DLD1 (cell line): ENCODE data around the gene ADPRHL1.
"Not testable (repeated sequence)": the region's sequence is repeated elsewhere in the genome, so short reads cannot be mapped to it uniquely, and the experiment has no call there.

Experiments
- in situ Hi-C: cut with HindIII; loops from 2 replicates; pipeline ENCODE4 v1.10.0; 2017; ENCODE audit warnings: low sequenced_read_pairs

Gene ADPRHL1

GRCh38 chr13:113389586-113389985 is 63.7 kb downstream of the ADPRHL1 start:
- in situ Hi-C loops = loop anchor here (25.0 kb wide), 1 partner anchor 98 kb away; the partner anchor contains the start of gene DCUN1D2

- in situ Hi-C loops = loop anchor here (25.0 kb wide), 1 partner anchor 100 kb away; the partner anchor contains the start of gene DCUN1D2
These were observed 65.9 kb downstream of the ADPRHL1 start for GRCh38 chr13:113387396-113387795.

- in situ Hi-C loops = loop anchor here (25.0 kb wide), 1 partner anchor 104 kb away; the partner anchor contains the start of gene DCUN1D2
These were observed 70.2 kb downstream of the ADPRHL1 start for GRCh38 chr13:113383089-113383488.

DNA sequence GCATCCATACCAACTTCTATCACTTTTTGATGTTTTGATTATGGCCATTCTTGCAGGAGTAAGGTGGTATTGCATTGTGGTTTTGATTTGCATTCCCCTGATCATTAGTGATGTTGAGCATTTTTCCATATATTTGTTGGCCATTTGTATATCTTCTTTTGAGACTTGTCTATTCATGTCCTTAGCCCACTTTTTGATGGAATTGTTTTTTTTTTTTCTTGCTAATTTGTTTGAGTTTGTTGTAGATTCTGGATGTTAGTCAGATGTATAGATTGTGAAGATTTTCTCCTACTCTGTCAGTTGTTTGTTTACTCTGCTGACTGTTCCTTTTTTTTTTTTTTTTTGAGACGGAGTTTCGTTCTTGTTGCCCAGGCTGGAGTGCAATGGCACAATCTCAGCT is 70.7 kb downstream of the ADPRHL1 start:
- in situ Hi-C loops = loop anchor here (25.0 kb wide), 1 partner anchor 105 kb away; the partner anchor contains the start of gene DCUN1D2

DNA sequence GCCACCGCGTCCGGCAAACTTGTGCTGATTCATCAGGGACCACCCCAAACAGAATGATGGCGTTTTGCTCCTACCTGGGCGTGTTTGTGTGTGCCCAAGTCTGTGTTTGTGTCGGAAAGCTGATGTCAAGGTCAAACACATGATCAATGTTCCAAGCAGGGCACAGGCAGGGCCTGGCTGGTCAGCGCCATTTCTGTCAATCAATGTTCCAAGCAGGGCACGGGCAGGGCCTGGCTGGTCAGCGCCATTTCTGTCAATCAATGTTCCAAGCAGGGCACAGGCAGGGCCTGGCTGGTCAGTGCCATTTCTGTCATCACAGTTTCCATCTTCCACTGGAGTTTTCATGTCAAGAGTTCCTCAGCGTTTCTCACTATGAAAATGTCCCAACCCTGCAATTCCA is 74.5 kb downstream of the ADPRHL1 start:
- in situ Hi-C loops = loop anchor here (25.0 kb wide), 1 partner anchor 108 kb away; the partner anchor contains the start of gene DCUN1D2

GRCh38 chr13:113374511-113375175 is 78.6 kb downstream of the ADPRHL1 start:
- in situ Hi-C loops = loop anchor here (25.0 kb wide), 1 partner anchor 113 kb away; the partner anchor contains the start of gene DCUN1D2

- in situ Hi-C loops = no loop called here
These were observed 79.3 kb downstream of the ADPRHL1 start for GRCh38 chr13:113373811-113374485.

- in situ Hi-C loops = not testable (repeated sequence)
These were observed 81.6 kb downstream of the ADPRHL1 start for GRCh38 chr13:113371701-113372100.

DNA sequence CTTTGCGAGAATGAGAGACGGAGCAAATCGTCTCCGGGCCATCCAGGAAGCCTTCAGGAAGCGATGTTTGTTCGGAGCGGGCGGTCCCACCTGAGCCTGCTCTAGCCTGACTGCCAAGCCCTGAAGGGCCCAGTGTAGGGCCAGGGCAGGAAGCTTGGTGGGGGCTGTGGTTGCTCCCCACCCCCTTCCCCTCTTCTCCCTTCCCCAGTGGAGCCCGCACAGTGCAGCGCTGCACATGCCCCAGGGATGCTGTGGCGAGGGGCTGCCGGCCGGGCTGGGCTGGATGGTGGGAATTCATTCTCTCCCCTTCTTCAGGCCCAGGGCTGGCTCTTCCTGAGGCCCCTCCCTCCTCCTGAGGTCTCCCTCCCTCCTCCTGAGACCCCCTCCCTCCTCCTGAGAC is 82.2 kb downstream of the ADPRHL1 start:
- in situ Hi-C loops = no loop called here

- in situ Hi-C loops = no loop called here
These were observed 83.4 kb downstream of the ADPRHL1 start for GRCh38 chr13:113369881-113370280.

GRCh38 chr13:113369189-113369588 is 84.1 kb downstream of the ADPRHL1 start:
- in situ Hi-C loops = no loop called here

DNA sequence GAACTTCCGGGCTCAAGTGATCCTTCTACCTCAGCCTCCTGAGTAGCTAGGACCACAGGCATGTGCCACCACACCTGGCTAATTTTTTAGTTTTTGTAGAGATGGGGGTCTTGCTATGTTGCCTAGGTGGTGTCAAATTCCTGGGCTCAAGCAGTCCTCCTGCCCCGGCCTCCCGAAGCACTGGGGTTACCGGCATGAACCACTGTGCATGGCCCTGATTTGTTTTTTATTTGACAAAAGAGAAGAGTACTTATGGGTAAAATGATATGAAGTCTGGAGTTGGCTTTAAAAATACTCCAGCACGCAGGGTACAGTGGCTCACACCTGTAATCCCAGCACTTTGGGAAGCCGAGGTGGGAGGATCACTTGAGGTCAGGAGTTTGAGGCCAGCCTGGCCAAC is 84.9 kb downstream of the ADPRHL1 start:
- in situ Hi-C loops = not testable (repeated sequence)

GRCh38 chr13:113367771-113368170 is 85.5 kb downstream of the ADPRHL1 start:
- in situ Hi-C loops = no loop called here

DNA sequence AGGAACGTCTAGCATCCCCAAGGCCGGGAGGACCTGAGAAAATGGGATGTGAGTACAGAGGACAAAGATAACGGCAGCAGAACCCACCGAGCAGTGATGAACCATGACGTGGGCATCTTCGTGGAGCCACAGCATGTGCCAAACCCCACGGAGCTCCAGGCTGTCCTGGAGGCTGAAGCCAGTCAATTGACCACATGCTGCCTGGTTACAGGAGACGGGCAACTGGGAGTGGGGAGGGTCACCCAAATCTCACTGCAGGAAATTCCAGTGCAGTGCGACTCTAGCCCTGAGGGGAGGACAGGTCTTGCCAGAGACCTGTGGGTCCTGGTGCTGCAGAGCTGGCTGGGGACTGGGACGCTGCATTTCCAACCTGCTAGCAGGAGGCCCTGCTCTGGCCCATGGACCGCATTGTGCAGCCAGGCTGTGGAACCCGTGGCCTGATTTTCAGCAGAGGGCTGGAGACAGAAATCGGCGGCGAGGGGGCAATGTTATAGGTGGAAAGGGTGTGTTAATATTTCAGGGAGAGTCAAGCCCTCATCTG is 86.2 kb downstream of the ADPRHL1 start:
- in situ Hi-C loops = no loop called here

DNA sequence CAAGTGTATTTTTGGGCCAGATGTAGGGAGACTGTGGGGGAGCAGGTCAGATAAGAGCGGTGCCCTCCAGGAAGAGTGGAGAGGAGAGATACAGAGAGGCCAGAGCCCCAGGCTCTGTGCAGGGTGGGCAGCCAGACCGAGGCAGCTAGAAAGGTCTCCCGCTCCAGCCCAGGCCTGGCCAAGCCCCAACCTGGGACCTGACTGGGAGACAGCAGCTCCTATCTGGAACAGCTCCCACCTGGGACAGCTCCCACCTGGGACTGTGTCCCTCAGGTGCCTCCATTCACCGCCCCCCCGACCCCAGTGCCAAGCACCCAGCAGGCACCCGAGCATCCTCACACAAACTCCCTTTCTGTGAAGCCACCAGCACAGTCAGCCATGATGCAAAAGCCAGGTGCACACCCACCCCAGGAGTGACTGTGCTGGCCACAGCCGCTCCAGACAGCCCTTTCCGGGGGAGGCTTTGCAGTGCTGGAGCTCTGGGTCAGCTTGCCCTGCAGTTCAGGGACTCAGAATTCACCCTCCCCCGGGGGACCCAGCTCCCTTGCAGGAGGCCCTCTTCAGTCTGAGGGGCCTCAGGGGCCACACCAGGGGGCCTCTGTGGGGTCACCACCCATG is 87.2 kb downstream of the ADPRHL1 start:
- in situ Hi-C loops = no loop called here

DNA sequence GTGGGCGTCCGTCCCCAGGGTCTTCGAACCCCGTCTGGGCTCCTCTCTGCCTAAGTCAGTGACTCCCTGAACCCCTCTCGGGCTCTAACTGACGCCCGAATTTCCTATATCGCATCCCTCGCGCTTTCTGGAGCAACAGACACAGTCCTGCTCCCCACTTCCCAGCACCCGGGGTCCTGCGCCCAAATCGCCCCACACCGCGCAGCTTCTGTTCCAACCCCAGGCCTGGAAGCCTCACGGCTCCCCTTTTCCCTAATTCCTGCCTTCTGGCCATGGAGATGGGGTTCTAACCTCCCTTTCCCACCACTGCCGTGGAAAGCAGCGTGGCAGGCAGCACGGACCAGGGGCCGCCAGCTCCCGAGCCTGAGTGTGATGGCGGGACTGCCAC is 87.7 kb downstream of the ADPRHL1 start:
- in situ Hi-C loops = no loop called here

DNA sequence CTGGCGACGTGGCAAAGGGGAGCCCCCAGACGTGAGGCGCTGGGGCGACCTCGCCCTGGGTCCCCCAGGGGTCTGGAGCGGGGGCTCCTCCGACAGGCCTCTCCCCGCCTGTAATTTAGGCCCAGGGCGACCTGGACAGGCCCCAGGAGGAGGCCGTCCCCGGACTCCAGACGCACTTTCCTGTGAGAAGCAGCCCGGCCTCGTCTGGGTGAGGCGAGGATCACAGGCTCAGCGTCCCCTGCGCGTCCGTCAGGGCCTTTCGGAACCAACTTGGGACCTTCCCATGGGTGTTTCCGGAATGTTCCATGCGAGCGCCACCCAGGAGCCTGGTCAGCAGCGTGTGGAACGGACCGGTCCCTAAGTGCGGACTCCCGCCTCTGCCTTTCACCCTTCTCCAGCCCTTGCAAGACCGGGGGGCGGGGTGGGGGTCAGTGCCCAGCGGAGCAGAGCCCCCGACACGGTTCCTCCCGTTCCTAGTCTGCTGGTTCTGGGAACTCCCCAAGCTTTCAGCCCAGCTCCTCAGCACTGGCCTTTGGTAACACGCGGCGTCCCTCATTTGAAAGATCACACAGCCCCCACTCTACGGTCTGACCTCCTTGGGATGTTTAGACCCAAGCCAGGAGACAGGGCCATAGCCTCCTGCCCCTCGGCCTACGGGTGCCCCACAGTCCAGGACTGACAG is 88.2 kb downstream of the ADPRHL1 start:
- in situ Hi-C loops = no loop called here

DNA sequence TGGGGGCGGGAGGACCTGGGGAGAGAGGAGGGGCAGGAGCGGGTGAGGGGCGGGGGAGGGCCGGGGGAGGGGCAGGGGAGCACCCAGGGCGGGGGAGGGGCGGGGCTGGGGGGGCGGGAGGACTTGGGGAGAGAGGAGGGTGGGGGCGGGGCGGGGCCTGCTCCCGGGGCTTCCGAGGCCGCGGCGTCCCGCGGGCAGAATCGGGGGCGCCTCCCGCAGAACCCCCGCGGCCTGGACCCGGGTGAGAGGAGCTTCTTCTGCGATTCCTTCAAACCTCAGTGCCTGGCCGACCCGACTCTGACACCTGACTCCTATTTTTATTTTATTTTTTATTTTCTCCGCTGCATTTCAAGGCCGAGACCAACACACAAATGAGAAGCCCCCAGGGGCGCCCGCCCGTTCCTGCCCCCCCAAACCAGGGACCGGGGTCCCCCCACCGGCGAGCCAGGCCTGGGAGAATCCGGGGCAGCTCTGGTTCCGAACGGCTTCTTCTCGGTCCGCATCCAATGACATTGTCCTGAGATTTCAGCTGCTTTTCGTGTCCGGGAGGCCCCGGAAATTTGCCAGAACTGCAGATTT is 88.9 kb downstream of the ADPRHL1 start:
- in situ Hi-C loops = no loop called here

GRCh38 chr13:113361406-113361805 is 91.9 kb downstream of the ADPRHL1 start:
- in situ Hi-C loops = no loop called here

GRCh38 chr13:113360446-113360845 is 92.8 kb downstream of the ADPRHL1 start:
- in situ Hi-C loops = no loop called here
